Activated naive CD4-positive, alpha-beta T cell treated with anti-CD3 and anti-CD28 coated beads, Interleukin-2, amount 50 U/mL, for 16 hours (primary cell): ENCODE measurements around the gene ZNRF1.
"Not testable (repeated sequence)": the region's sequence is repeated elsewhere in the genome, so short reads cannot be mapped to it uniquely, and the experiment has no call there.

Experiments
- DNase-seq: peaks from one replicate; pipeline ENCODE4 v3.0.0-alpha.2; 2020

The ZNRF1 gene

DNA sequence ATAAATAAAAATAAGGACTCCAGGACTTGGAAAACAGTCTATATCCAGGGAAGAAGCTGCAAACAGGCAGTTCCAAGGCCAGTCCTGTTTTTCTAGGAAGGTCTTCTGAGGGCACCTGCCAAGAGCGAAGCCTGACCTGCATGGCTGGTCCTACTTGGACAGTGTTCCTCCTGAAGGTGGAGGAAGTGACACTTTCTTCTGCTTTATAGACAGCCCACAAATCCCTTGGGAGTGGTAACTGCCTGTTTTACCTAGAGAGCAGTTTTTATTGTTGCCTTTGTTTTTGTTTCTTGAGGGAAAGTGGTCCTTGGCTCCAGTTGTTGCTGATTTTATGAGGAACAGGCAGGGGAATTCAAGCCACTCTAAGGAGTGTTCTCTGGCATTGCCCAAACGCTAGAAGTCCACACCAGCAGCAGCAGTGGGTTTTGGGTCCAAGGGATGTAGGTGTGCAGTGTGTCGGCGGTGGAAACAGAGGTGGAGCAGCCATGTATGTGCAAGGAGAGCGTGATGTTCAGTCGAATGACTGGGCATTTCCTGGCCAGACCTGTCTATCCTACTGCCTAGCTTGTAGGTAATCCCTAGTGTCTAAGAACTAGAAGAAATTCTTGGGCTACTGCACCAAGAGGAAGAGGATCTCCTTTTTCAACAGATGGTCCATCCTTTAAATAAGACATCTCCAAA, 82.5 kb downstream of the ZNRF1 start:
- DNase-seq: no peak

DNA sequence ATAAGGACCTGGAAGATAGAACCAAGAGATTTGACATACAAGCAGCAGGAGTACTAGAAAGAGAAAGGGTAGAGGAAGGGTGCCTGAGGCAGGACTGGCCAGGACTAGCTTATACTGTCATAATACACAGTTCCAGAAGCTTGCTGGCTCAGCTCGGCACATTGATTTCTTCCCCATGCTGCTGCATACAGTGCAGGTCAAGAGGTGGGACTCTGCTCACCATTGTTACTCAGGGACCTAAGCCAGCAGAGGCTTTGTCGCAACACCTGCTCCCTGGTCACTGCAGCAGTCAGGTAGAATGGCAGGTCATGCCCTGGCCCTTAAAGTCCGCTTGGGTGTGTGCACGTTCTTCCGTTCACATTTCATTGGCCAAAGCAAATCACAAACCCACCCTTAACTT, 85.0 kb downstream of the ZNRF1 start:
- no peak for DNase-seq

DNA sequence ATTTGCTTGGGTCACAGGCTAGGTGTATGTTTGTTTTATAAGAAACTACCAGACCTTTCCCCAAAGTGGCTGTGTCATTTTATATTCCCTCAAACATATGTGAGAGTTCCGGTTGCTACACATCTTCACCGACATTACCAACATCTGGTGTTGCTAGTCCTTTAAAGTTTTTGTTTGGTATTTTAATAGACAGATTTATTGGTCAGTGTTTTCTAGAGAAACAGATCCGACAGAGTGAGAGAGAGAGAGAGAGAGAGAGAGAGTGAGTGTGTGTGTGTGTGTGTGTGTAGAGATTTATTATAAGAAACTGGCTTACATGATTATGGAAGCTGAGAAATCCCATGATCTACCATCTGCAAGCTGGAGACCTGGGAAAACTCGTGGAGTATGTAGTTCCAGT, 86.7 kb downstream of the ZNRF1 start:
- DNase-seq: no peak

GRCh38 chr16:75086281-75086680, 87.5 kb downstream of the ZNRF1 start:
- no peak for DNase-seq

GRCh38 chr16:75086688-75087374, 88.0 kb downstream of the ZNRF1 start:
- no peak for DNase-seq

DNA sequence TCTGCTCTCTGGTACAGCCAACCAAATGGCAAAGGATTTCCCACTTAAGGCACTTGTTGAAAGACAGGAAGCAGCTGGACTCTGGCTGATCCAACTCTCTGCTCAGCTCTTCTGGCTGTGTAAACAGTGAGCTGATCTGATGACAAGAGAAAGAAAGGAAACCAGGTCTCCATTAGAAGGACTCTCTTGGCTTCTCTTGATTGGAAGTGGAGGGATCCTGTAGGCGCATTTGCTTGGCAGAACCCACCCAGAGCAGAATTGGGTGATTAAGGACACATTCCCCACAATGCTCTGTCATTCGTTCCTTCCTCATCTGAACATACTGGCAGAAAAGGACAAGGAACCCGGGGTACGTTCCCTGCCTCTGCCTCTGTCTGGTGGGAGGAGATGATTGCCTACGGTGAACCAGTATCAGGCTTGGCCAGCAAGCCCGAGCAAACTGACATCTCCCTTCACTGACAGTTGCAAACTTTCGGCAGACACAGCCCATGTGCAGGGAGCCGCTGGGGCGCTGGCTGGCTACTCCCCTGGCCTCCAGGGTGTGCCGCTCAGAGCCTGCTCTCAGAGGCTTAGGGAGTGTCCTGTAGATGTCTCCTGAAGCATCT, 88.7 kb downstream of the ZNRF1 start:
- DNase-seq: no peak

DNA sequence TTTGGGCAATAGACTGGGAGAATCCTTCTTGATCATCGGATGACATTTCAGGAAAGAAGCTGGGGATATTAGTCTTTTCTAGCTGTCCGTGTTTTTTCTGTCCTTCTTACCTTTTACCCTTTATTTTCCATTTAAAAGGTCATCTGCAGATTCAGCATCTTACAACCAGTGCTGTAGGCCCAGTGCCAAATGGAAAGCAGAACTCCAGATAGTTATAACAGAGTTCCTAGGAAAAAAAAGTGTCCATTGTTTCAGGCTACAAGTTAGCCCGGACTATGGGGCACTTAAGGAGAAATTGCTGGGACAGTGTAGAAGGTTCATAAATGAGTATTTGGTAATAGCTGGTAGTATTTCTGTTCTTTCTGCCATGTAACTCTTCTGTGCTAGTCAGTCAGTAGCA, 89.4 kb downstream of the ZNRF1 start:
- DNase-seq: no peak

DNA sequence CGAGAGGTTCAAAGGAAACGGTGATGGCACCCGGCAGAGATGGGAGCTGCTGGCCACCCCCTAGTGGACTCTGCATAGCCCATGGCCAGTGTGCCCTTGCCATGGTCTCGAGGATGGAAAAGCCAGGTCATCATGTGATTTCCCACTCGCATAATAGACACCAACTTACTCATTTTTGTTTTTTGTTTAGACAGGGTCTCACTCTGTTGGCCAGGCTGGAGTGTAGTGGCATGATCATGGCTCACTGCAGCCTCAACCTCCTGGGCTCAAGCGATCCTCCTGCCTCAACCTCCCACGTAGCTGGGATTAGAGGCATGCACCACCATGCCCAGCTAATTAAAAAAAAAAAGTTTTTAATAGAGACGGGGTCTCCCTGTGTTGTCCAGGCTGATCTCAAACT, 90.1 kb downstream of the ZNRF1 start:
- DNase-seq: no peak

DNA sequence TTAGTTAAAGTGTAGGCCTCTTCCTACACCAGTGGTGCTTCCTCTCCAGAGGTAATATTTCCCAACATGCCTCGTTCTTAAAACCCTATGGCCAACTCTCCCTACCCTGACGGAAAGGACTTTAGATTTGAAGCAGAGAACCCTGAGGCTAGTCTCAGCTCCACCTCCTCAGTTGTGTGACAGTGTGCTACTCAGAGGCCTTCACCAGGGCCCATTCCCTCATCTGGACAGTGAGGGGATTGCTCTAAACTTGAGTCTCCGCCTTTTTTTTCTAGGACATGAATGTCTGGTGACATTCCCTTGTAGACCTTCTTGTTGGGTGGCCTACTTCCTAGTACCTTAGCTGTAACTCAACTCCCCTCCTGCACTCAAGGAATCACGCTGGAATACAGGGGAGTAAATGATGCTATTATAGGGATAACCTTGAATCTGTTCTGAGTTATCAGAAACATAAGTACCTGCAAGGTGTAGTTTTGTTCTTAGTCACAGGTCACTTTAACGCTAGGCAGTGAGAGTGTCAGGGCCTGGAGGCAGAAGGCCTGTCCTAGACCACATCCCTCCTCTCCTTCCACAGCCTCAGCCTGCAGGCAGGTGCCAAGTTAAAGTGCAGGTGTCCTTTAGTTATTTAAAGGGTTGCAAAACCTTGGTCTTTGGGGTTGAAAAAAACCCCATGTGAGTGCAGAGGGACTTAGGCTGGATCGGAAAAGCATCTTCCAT, 90.8 kb downstream of the ZNRF1 start:
- DNase-seq: no peak

DNA sequence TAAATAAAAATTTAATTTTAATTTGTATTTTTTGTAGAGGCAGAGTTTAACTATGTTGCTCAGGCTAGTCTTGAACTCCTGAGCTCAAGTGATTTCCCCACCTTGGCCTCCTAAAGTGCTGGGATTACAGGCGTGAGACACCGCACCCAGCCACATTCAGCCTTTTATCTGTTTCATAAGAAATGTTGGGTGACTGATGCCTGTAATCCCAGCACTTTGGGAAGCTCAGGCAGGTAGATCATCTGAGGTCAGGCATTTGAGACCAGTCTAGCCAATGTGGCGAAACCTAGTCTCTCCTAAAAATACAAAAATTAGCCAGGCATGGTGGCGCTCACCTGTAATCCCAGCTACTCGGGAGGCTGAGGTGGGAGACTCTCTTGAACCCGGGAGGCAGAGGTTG, 92.1 kb downstream of the ZNRF1 start:
- DNase-seq: not testable (repeated sequence)

DNA sequence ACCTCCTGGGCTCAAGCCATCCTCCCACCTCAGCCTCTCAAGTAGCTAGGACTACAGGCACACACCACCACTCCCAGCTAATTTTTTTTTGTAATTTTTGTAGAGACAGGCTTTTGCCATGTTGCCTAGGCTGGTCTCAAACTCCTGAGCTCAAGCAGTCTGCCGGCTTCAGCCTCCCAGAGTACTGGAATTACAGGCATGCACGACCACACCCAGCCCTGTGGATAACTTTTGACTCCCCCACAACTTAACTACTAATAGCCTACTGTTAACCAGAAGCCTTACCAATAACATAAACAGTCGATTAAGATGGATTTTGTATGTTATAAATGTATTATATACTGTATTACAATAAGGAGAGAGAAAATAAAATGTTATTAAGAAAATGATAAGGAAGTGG, 92.8 kb downstream of the ZNRF1 start:
- DNase-seq: not testable (repeated sequence)

GRCh38 chr16:75092777-75093176, 94.0 kb downstream of the ZNRF1 start:
- no peak for DNase-seq

GRCh38 chr16:75093598-75094540, 95.0 kb downstream of the ZNRF1 start:
- DNase-seq: no peak

- no peak for DNase-seq
Observed at GRCh38 chr16:75095204-75095621, 96.4 kb downstream of the ZNRF1 start.

- DNase-seq: no peak
Observed at GRCh38 chr16:75096656-75097055, 97.8 kb downstream of the ZNRF1 start.

- DNase-seq: no peak
Observed at GRCh38 chr16:75097191-75097761, 98.5 kb downstream of the ZNRF1 start.

DNA sequence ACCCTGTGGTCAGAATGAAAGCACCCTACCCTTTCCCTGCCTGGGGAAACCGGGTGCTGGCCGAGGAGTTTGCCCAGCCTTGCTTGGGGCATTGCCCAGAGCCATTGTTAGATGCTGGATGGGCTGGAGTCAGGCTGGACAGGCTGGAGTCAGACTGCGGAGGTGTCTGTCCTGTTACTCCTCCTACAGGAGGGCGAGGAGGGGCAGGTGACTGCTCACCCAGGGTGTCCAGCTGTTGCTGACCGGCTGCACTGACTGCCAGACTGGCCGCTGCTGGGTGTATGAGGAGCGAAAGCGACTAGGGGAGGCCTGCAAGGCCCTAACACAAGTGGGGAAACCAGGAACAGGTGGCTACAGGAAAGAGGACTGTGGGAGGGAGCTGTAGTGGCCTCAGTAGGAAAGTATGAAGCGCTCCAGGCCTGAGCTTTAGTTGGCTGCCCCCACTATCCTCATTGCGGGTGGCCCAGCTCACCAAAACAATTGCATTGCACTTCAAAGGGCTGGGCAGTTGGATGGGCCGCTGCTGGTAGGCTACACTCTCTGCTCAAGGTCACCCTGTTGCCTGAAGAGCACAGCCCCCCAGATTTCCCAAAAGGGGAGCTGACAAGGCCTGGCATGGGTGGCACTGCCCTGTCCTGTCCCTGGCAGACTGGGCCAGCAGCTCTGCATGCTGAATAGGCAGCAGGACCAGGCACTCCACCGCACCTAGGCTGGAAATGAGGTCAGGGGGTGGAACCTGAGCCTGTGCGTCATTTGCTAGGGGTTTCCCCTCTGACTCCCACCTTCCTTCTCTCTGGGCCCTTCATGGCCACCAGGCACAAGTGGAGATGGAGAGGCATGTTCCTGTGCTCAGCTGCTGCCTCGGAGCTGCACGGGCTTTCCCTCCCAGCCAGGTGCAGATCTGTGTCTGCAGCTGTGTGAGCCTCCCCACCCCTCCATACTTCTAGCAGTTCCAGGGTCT, 99.4 kb downstream of the ZNRF1 start:
- peak; percentile 66 for DNase-seq

DNA sequence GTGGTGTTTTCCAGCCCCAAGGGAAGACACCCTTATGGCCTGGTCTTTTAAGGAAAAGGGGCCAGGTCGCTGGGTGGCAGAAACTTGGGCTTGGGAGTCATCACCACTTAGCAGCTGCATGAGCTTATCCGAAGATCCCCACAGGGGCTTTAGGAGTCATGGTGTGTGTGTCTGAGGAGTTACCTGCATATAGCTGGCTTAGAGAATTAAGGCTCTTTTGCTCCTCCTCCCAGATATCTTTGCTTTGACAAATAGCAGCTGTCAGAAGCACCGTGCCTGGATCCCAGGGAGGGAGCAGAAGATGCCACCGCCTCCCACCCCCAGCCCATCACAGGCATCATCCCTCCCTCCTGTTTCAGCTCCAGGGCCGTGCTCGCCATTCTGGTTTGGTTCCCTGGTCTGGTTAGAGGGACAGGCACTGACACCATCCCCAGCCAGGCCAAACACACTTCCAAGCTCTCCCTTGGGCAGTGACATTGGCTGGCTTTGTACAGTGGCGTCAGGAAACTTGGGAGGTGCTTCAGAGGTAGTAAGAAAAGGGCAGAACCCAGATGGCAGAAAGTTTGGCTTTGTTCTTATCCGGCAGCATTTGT, 100.3 kb downstream of the ZNRF1 start:
- DNase-seq: no peak

DNA sequence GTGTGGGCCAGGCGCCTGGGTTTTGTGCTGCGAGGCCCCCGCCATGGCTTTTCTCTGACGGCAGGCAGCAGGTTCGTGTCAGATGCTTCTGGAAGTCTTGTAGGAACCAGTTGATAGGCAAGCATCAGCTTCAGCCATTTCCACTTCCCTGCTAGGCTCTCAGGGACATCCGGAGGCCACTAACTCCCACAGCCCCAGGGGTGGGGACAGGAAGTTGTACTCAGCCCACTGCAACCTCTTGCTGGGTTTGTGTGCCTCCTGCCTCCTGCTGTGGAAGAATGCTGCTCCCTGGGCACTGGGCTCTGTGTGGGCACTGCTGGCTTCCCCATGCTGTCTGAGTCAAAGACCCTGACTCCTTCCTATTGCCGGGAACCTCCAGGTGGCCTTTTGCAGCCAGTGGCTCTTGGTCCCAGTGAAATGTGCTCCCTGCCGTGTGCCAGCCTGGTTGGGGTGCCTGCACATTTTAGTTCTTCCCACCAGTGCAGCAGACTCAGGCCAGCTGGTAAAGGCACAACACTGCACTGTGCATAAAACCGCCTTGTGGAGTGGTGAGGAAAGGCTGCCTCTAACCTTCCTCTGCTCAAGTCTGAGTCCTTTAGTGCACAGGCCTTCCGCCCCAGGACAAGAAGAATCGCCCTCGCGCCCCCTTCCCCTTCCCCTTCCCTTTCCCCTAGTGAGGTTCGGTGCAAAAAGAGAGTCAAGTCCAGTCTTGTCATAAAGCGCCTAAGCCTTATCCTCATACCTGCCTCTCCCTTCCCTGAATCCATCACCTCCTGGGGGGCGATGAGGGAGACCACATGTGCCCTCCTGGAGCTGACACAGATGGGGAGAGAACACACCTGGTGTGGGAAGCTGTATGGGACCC, 101.1 kb downstream of the ZNRF1 start:
- no peak for DNase-seq

- no peak for DNase-seq
Observed at GRCh38 chr16:75100603-75100990, 101.8 kb downstream of the ZNRF1 start.
